Measurements from ENCODE around the gene PPIE.

GRCh38 chr1:39754026-39754570, 15.4 kb downstream of the PPIE start:
- TF ChIP-seq, protein P1, sequence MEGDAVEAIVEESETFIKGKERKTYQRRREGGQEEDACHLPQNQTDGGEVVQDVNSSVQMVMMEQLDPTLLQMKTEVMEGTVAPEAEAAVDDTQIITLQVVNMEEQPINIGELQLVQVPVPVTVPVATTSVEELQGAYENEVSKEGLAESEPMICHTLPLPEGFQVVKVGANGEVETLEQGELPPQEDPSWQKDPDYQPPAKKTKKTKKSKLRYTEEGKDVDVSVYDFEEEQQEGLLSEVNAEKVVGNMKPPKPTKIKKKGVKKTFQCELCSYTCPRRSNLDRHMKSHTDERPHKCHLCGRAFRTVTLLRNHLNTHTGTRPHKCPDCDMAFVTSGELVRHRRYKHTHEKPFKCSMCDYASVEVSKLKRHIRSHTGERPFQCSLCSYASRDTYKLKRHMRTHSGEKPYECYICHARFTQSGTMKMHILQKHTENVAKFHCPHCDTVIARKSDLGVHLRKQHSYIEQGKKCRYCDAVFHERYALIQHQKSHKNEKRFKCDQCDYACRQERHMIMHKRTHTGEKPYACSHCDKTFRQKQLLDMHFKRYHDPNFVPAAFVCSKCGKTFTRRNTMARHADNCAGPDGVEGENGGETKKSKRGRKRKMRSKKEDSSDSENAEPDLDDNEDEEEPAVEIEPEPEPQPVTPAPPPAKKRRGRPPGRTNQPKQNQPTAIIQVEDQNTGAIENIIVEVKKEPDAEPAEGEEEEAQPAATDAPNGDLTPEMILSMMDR (IDR thresholded peaks at IDR 0.05) = no peak
- no peak for TF ChIP-seq ZFX (IDR thresholded peaks at IDR 0.05; ENCODE audit: borderline replicate concordance)

Data from 22Rv1 (cell line).